SK-N-SH (cell line): ENCODE data around the gene ADAR. TPM values are rescaled to one million over a fixed set of nuclear protein-coding genes. Genes with fewer than 3 reads are reported as not detected.

Source experiments
- CTCF ChIA-PET: fragments of 300-600, 350-600 bp; formaldehyde crosslinking; extraction: SDS; loops from one replicate; lab custom pipeline; 2021; lab: Yijun Ruan, JAX
- POLR2A ChIA-PET: fragments of 350-600 bp; sonication (Branson Sonifier 250); formaldehyde crosslinking; extraction: SDS; loops from one replicate; lab custom pipeline; 2020; ENCODE audit warnings: antibody characterized with exemption, inconsistent platforms; lab: Yijun Ruan, JAX
- DNase-seq: peaks from one replicate; pipeline ENCODE4 v3.0.0; 2012
- H2AFZ ChIP-seq: fragments of 200-600 bp; sonication (generic); 2 replicates; pipeline ENCODE4 v1.8.1; 2016; ENCODE audit warnings: antibody characterized with exemption, mild to moderate bottlenecking, low read depth
- H3F3A ChIP-seq: fragments of 200-600 bp; sonication (generic); replicated peaks from 2 replicates; pipeline ENCODE3; 2016; ENCODE audit warnings: antibody characterized with exemption, mild to moderate bottlenecking; ENCODE audit not compliant: insufficient read depth
- H3K27ac ChIP-seq, 2 experiments: fragments of 200-500 bp in 1 of 2; fragments of 200-600 bp in 1 of 2; sonication (Bioruptor generic) in 1 of 2; sonication (generic), shearing (Covaris generic) in 1 of 2; 2 replicates each; pipeline versions ENCODE4 v1.5.1 to v1.6.1; 2014 to 2016; ENCODE audit warnings: low read depth in 2 of 2, inconsistent platforms in 1 of 2, low read length in 1 of 2, mild to moderate bottlenecking in 1 of 2, mixed read lengths in 1 of 2
- H3K27me3 ChIP-seq: fragments of 200-600 bp; sonication (generic), shearing (Covaris generic); 2 replicates; pipeline ENCODE4 v1.6.1; 2016; ENCODE audit warnings: mixed run types; ENCODE audit not compliant: insufficient read depth
- H3K36me3 ChIP-seq, 2 experiments: fragments of 200-500 bp in 1 of 2; fragments of 200-600 bp in 1 of 2; sonication (Bioruptor generic) in 1 of 2; sonication (generic) in 1 of 2; replicated peaks in 1 of 2; 2 replicates each; pipeline versions ENCODE3 to v1.5.1; 2014 to 2016; ENCODE audit warnings: low read length in 1 of 2, mild to moderate bottlenecking in 1 of 2; ENCODE audit not compliant: insufficient read depth in 2 of 2, control insufficient read depth in 1 of 2
- H3K4me1 ChIP-seq, 2 experiments: fragments of 200-500 bp in 1 of 2; fragments of 200-600 bp in 1 of 2; sonication (Bioruptor generic) in 1 of 2; sonication (generic), shearing (Covaris generic) in 1 of 2; 2 replicates each; pipeline versions ENCODE4 v1.5.1 to v1.6.1; 2014 to 2016; ENCODE audit warnings: low read depth in 1 of 2, low read length in 1 of 2, mixed run types in 1 of 2; ENCODE audit not compliant: insufficient read depth in 2 of 2, control insufficient read depth in 1 of 2
- H3K4me2 ChIP-seq: fragments of 200-600 bp; sonication (generic), shearing (Covaris generic); 2 replicates; pipeline ENCODE4 v1.6.1; 2017; ENCODE audit warnings: mixed run types
- H3K4me3 ChIP-seq, 2 experiments: fragments of 200-500 bp in 1 of 2; fragments of 200-600 bp in 1 of 2; sonication (Bioruptor generic) in 1 of 2; sonication (generic), shearing (Covaris generic) in 1 of 2; 2 replicates each; pipeline versions ENCODE4 v1.5.1 to v1.8.1; 2014 to 2016; ENCODE audit warnings: low read depth in 2 of 2, inconsistent platforms in 1 of 2, low read length in 1 of 2, mild to moderate bottlenecking in 1 of 2, mixed read lengths in 1 of 2, moderate library complexity in 1 of 2
- H3K79me2 ChIP-seq: fragments of 200-600 bp; sonication (generic); 2 replicates; pipeline ENCODE4 v1.8.1; 2017; ENCODE audit warnings: mild to moderate bottlenecking; ENCODE audit not compliant: insufficient read depth
- H3K9ac ChIP-seq: fragments of 200-600 bp; sonication (generic); 2 replicates; pipeline ENCODE4 v1.6.1; 2017; ENCODE audit warnings: mixed run types
- H3K9me2 ChIP-seq: fragments of 200-600 bp; sonication (generic); 2 replicates; pipeline ENCODE4 v1.6.1; 2017; ENCODE audit warnings: mixed run types
- H3K9me3 ChIP-seq: fragments of 200-600 bp; sonication (generic); 2 replicates; pipeline ENCODE4 v1.6.1; 2017; ENCODE audit warnings: mixed run types, mild to moderate bottlenecking, moderate library complexity
- H4K20me1 ChIP-seq: fragments of 200-600 bp; sonication (generic); 2 replicates; pipeline ENCODE4 v1.6.1; 2017; ENCODE audit warnings: mild to moderate bottlenecking, mixed run types; ENCODE audit not compliant: insufficient read depth
- ELF1 ChIP-seq: IDR thresholded peaks from 2 replicates; pipeline ENCODE4 v1.4.0; 2012
- EZH2phosphoT487 ChIP-seq: fragments of 200-600 bp; sonication (generic); IDR thresholded peaks from 2 replicates; pipeline ENCODE4 v1.6.1; 2017; ENCODE audit warnings: low read depth, mixed run types, mild to moderate bottlenecking, antibody characterized with exemption, moderate library complexity, borderline replicate concordance
- FOSL2 ChIP-seq: IDR thresholded peaks from 2 replicates; pipeline ENCODE4 v1.4.0; 2012; ENCODE audit warnings: low read depth, mild to moderate bottlenecking, moderate library complexity, borderline replicate concordance
- FOXJ3 ChIP-seq: sonication (generic); formaldehyde crosslinking; IDR thresholded peaks from 2 replicates; pipeline ENCODE4 v1.5.1; 2020; ENCODE audit warnings: mild to moderate bottlenecking, missing genetic modification reagents
- GATA2 ChIP-seq: sonication (generic); formaldehyde crosslinking; IDR thresholded peaks from 2 replicates; pipeline ENCODE4 v1.5.0; 2020; ENCODE audit warnings: mild to moderate bottlenecking, missing genetic modification reagents
- MEF2A ChIP-seq: IDR thresholded peaks from 2 replicates; pipeline ENCODE4 v1.4.0; 2012; ENCODE audit warnings: low read depth, borderline replicate concordance
- POLR2AphosphoS5 ChIP-seq: IDR thresholded peaks from 2 replicates; pipeline ENCODE4 v1.6.1; 2012; ENCODE audit warnings: low read depth, low read length
- RAD21 ChIP-seq: IDR thresholded peaks from 2 replicates; pipeline ENCODE4 v1.6.1; 2012; ENCODE audit warnings: mild to moderate bottlenecking, low read length
- SMC3 ChIP-seq: IDR thresholded peaks from 2 replicates; pipeline ENCODE4 v1.6.1; 2012; ENCODE audit warnings: low read depth, low read length, improper control_type of control experiment
- TAF1 ChIP-seq: IDR thresholded peaks from 2 replicates; pipeline ENCODE4 v1.6.1; 2012; ENCODE audit warnings: low read depth, mild to moderate bottlenecking, low read length, moderate library complexity, borderline replicate concordance
- TEAD4 ChIP-seq: IDR thresholded peaks from 2 replicates; pipeline ENCODE4 v1.4.0; 2012; ENCODE audit warnings: mild to moderate bottlenecking, borderline replicate concordance; ENCODE audit not compliant: insufficient read depth
- USF1 ChIP-seq: IDR thresholded peaks from 2 replicates; pipeline ENCODE4 v1.4.0; 2012; ENCODE audit warnings: low read depth, borderline replicate concordance
- ZBTB33 ChIP-seq: IDR thresholded peaks from 2 replicates; pipeline ENCODE4 v1.4.0; 2012; ENCODE audit warnings: low read depth, borderline replicate concordance
- WGBS: methylation state at CpG from one replicate; pipeline ENCODE4 v1.1.6; 2017; ENCODE audit warnings: low lambda C conversion rate; 5-methylcytosine and 5-hydroxymethylcytosine counted together
- polyA plus RNA-seq, 3 experiments: library from polyadenylated mRNA; depleted of rRNA; stranded (reverse); fragments of >200 nt; gene quantifications; 2 replicates each; pipeline ENCODE4 v1.2.3, GENCODE V29; 2012
- TF ChIP-seq, protein P1 (sequence below): fragments of 150-350 bp; IDR thresholded peaks from 2 replicates; pipeline ENCODE4 v1.6.1; 2017; ENCODE audit warnings: antibody characterized with exemption, low read length, low read depth, borderline replicate concordance
- TF ChIP-seq, protein P2 (sequence below): fragments of 150-350 bp; IDR thresholded peaks from 2 replicates; pipeline ENCODE4 v1.6.1; 2016; ENCODE audit warnings: mild to moderate bottlenecking, low read depth, low read length

The ADAR gene
- polyA plus RNA-seq, 1 of the 3 experiments (the other 2 are of a cell fraction): 61.1 TPM

DNA sequence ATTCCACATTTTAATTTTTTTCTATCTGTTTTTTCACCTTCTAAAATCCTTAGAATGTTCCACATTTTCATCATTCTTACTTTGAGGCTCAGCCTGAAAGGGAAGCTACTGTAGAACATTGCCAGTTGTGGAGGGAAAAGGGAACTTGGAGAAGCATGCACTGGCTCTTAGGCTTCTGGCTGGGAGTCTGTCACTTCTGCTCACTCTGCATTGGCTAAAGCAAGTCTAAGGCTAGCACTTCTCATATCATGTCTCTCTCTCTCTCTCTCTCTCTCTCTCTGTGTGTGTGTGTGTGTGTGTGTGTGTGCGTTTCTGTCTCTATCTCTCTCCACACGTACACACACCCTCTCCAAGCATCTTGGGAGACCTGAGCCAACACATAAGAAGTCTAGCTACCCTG is 49.6 kb upstream of the ADAR start:
- no peaks in the 10 kb centered on the region for H3K9me3 ChIP-seq
- H3F3A ChIP-seq: no peaks in the 10 kb centered on the region
- no peak overlapping the region for H3K4me2 ChIP-seq
- no peak overlapping the region for H3K9ac ChIP-seq
- H3K4me3 ChIP-seq: no peak overlapping the region
- CTCF ChIA-PET: interaction anchor here (1.1 to 1.3 kb wide), 3 partner anchors 12 to 103 kb away, joined by 3 to 11 read pairs (median 8); no protein-coding TSS in a partner anchor
- no peaks in the 10 kb centered on the region; a peak in 1 of 4 replicates for H3K4me1 ChIP-seq
- H3K27ac ChIP-seq: no peak overlapping the region
- POLR2A ChIA-PET: no interaction called here
- peaks cover 17% of the 10 kb centered on the region; the same call in 1 of the 2 replicates for H3K27me3 ChIP-seq
- DNase-seq: no peak
- H3K79me2 ChIP-seq: no peaks in the 10 kb centered on the region
- H2AFZ ChIP-seq: no peak overlapping the region
- H4K20me1 ChIP-seq: no peaks in the 10 kb centered on the region
- WGBS: 46% methylated on average over 2 of the region's 2 CpGs
- no peaks in the 10 kb centered on the region for H3K36me3 ChIP-seq
- TF ChIP-seq MEF2A (no peak), TEAD4 (no peak), ELF1 (no peak), SMC3 (no peak), USF1 (no peak), TAF1 (no peak), POLR2AphosphoS5 (no peak), FOXJ3 (CRISPR knock-in tag) (no peak), GATA2 (CRISPR knock-in tag) (no peak), RAD21 (no peak), FOSL2 (no peak), EZH2phosphoT487 (no peak), ZBTB33 (no peak)
- TF ChIP-seq, protein P1, sequence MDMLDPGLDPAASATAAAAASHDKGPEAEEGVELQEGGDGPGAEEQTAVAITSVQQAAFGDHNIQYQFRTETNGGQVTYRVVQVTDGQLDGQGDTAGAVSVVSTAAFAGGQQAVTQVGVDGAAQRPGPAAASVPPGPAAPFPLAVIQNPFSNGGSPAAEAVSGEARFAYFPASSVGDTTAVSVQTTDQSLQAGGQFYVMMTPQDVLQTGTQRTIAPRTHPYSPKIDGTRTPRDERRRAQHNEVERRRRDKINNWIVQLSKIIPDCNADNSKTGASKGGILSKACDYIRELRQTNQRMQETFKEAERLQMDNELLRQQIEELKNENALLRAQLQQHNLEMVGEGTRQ: no peak
- TF ChIP-seq, protein P2, sequence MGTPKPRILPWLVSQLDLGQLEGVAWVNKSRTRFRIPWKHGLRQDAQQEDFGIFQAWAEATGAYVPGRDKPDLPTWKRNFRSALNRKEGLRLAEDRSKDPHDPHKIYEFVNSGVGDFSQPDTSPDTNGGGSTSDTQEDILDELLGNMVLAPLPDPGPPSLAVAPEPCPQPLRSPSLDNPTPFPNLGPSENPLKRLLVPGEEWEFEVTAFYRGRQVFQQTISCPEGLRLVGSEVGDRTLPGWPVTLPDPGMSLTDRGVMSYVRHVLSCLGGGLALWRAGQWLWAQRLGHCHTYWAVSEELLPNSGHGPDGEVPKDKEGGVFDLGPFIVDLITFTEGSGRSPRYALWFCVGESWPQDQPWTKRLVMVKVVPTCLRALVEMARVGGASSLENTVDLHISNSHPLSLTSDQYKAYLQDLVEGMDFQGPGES: no peak
- no peaks in the 10 kb centered on the region for H3K9me2 ChIP-seq
